ENCODE measurements around the gene CD99L2.

- TF ChIP-seq POLR2AphosphoS5 (IDR thresholded peaks at IDR 0.05) (no peak), CTCF (IDR thresholded peaks at IDR 0.05) (no peak)
Measured at GRCh38 chrX:150897421-150898320, 797 bp downstream of the CD99L2 start.
